ENCODE results near the gene SIRT7. TPM values are rescaled to one million over a fixed set of nuclear protein-coding genes. Genes with fewer than 3 reads are reported as not detected.

The SIRT7 gene, protein sequence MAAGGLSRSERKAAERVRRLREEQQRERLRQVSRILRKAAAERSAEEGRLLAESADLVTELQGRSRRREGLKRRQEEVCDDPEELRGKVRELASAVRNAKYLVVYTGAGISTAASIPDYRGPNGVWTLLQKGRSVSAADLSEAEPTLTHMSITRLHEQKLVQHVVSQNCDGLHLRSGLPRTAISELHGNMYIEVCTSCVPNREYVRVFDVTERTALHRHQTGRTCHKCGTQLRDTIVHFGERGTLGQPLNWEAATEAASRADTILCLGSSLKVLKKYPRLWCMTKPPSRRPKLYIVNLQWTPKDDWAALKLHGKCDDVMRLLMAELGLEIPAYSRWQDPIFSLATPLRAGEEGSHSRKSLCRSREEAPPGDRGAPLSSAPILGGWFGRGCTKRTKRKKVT
- 29.4 to 47.5 TPM (median 40.8 TPM) in 5 replicates for total RNA-seq (2022; extraction: Qiagen RNA extraction; ENCODE audit: low read depth)

DNA sequence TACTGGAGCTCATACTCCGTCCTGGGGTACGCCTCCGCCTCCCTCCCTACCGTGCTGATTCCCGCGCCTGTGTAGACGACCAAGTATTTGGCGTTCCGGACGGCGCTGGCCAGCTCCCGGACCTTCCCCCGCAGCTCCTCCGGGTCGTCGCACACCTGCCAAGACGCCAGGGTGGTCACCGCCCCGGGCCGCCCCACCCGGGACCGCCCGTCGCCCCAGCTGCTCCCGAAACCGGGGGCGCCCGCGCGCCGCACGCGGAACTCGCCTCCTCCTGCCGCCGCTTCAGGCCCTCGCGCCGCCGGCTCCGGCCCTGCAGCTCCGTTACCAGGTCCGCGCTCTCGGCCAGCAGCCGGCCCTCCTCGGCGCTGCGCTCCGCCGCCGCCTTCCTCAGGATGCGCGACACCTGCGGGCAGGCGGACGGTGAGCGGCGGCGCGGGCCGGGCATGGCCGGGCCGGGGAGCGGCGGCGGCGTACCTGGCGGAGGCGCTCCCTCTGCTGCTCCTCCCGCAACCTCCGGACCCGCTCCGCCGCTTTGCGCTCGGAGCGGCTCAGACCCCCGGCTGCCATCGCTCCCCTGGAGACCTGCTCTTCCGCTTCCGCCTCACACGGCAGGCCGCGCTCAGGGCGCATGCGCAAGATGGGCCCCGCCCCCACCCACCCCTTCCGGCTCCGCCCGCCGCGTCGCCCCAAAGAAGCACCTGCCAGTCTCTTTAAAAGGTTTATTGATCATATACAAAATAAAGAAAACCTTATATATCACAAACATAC, at the start of gene SIRT7:
Gene SIRT7, minus strand, starts transcription at position 612 of the 768 bp plus-strand sequence. Its CDS starts 45 bp downstream, at position 567.

GRCh38 chr17:81961087-81961511, 43.1 kb upstream of the SIRT7 start, which contains the start of gene NOTUM:
Gene NOTUM (minus strand): TSS chr17:81961187. CDS start chr17:81960909, 278 bp downstream.

GRCh38 chr17:81947189-81947588, 29.2 kb upstream of the SIRT7 start, which contains the start of gene MYADML2:
Gene MYADML2 (minus strand): TSS chr17:81947233. CDS start chr17:81941741, 5,492 bp downstream.

DNA sequence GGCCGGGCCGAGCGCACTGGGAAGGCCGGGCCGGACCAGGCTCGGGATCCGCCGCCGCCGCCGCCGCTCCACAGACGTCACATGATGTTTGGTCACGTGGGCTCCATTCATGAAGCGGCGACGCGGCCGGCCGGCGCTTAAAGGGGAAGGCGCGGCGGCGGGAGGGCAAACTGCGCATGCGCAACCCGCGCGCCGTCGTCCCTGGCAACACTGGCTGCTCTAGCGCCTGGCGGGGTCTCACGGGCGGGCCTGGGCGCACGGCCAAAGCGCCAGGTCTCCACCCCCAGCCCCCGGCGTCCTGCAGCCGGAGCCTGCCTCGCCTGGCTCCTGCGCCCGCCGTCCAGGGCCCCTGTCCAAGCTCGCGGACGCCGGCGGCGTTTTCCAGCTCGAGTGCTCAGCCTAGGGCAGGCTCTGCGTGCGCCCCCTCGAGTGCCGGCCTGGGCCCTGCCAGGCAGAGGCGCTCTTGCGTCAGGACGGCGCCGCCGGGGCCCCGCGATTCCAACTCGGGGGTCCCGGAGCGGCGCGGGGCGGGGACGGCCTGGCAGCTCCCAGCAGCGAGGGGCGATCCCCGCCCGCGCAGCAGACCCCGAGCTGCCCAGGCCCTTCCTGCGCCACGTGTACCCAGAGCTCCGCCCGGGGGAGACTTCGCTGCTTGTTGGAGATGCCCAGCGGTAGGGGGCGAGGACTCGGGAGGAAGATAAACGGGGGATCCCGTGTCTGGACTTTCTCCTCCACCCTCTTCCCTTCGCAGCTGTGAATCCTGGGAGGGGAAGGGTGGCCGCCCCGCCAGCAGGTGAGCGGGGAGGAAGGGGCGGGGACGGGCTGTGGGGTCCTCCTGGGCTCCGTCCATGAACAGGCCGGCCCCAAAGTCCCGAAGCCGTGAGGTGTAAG, 9.9 kb upstream of the SIRT7 start, which contains the start of gene MAFG:
Gene MAFG, minus strand, starts transcription at position 83 of the 891 bp plus-strand sequence. CDS start 4,550 bp downstream, outside the sequence.

DNA sequence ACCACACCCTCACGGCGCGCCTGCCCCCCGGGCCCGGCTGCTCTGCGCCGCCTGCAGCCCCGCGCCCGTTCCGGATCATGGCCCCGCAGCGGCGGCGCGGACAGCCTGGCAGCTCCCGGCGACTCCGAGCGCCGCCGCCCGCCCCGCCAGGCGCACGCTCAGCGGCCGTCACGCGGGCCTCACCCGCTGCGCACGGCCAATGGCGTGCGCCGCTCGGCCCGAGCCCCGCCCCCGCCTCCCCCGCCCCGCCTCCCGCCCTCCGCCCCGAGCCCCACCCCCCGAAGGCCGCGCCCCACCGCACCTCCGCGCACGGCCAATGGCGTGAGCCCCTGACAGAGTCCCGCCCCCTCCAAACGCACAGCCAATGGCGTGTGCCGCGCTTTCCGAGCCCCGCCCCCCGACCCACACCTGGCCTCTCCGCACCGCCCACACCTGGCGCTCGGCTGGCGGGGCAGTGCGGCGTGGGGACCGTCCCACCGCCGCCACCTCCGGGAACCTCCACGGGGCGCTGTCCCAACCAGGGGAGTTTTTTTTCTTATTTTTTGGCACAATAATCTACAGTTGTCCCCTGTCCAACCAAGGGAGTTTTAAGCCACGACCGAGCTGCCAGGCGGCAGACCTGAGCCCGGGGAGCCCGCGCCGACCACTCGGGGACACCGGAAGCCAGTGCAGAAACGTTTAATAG, 6.6 kb downstream of the SIRT7 start, which contains the start of gene PCYT2:
Gene PCYT2, minus strand, starts transcription at position 123 of the 685 bp plus-strand sequence. Its CDS starts 44 bp downstream, at position 79.

GRCh38 chr17:81902023-81902652, 15.8 kb downstream of the SIRT7 start, which contains the start of gene NPB:
Gene NPB (plus strand): TSS chr17:81902238. CDS start chr17:81902278, 40 bp downstream.

GRCh38 chr17:81870981-81871386, 47.0 kb downstream of the SIRT7 start, which contains the start of gene ARHGDIA:
Gene ARHGDIA (minus strand): TSS chr17:81871337. CDS start chr17:81869930, 1,407 bp downstream.

Other genes starting within 250 kb of the SIRT7 start
- 50.3 to 54.8 TPM (median 53.2 TPM) in 5 replicates for gene ARL16, start 234.4 kb downstream of the SIRT7 start, total RNA-seq (2022; extraction: Qiagen RNA extraction; ENCODE audit: low read depth)
- gene HGS, start 234.2 kb downstream of the SIRT7 start, total RNA-seq (2022; extraction: Qiagen RNA extraction; ENCODE audit: low read depth): 155 to 217 TPM (median 201 TPM) in 5 replicates
- gene MRPL12, start 214.8 kb downstream of the SIRT7 start, total RNA-seq (2022; extraction: Qiagen RNA extraction; ENCODE audit: low read depth): 216 to 324 TPM (median 299 TPM) in 5 replicates
- 29.1 to 45.9 TPM (median 40.7 TPM) in 5 replicates for gene SLC25A10, start 205.9 kb downstream of the SIRT7 start, total RNA-seq (2022; extraction: Qiagen RNA extraction; ENCODE audit: low read depth)
- gene GCGR, start 114.0 kb downstream of the SIRT7 start, total RNA-seq (2022; extraction: Qiagen RNA extraction; ENCODE audit: low read depth): 0.22 to 0.65 TPM (median 0.28 TPM) in 5 replicates
- gene MCRIP1, start 84.9 kb downstream of the SIRT7 start, total RNA-seq (2022; extraction: Qiagen RNA extraction; ENCODE audit: low read depth): 78.9 to 105 TPM (median 92.0 TPM) in 5 replicates
- gene PPP1R27, start 83.1 kb downstream of the SIRT7 start, total RNA-seq (2022; extraction: Qiagen RNA extraction; ENCODE audit: low read depth): 0.18 to 0.40 TPM in 2 of 5 replicates, not detected in the others
- gene P4HB, start 57.6 kb downstream of the SIRT7 start, total RNA-seq (2022; extraction: Qiagen RNA extraction; ENCODE audit: low read depth): 726 to 785 TPM (median 751 TPM) in 5 replicates
- gene ARHGDIA, start 46.8 kb downstream of the SIRT7 start, total RNA-seq (2022; extraction: Qiagen RNA extraction; ENCODE audit: low read depth): 578 to 637 TPM (median 592 TPM) in 5 replicates
- gene ALYREF, start 26.6 kb downstream of the SIRT7 start, total RNA-seq (2022; extraction: Qiagen RNA extraction; ENCODE audit: low read depth): 166 to 254 TPM (median 246 TPM) in 5 replicates
- 192 to 295 TPM (median 277 TPM) in 5 replicates for gene ANAPC11, start 26.5 kb downstream of the SIRT7 start, total RNA-seq (2022; extraction: Qiagen RNA extraction; ENCODE audit: low read depth)
- gene NPB, start 15.9 kb downstream of the SIRT7 start, total RNA-seq (2022; extraction: Qiagen RNA extraction; ENCODE audit: low read depth): 0.16 to 1.0 TPM (median 0.59 TPM) in 5 replicates
- 13.1 to 16.7 TPM (median 15.8 TPM) in 5 replicates for gene PCYT2, start 6.8 kb downstream of the SIRT7 start, total RNA-seq (2022; extraction: Qiagen RNA extraction; ENCODE audit: low read depth)
- gene MAFG, start 9.6 kb upstream of the SIRT7 start, total RNA-seq (2022; extraction: Qiagen RNA extraction; ENCODE audit: low read depth): 36.7 to 45.6 TPM (median 42.2 TPM) in 5 replicates
- 61.0 to 98.3 TPM (median 90.0 TPM) in 5 replicates for gene PYCR1, start 19.1 kb upstream of the SIRT7 start, total RNA-seq (2022; extraction: Qiagen RNA extraction; ENCODE audit: low read depth)
- gene MYADML2, start 29.1 kb upstream of the SIRT7 start, total RNA-seq (2022; extraction: Qiagen RNA extraction; ENCODE audit: low read depth): not detected in 5 replicates
- gene NOTUM, start 43.0 kb upstream of the SIRT7 start, total RNA-seq (2022; extraction: Qiagen RNA extraction; ENCODE audit: low read depth): 0.23 to 0.60 TPM (median 0.38 TPM) in 5 replicates
- gene ASPSCR1, start 59.5 kb upstream of the SIRT7 start, total RNA-seq (2022; extraction: Qiagen RNA extraction; ENCODE audit: low read depth): 20.0 to 33.0 TPM (median 28.1 TPM) in 5 replicates
- gene CENPX, start 104.7 kb upstream of the SIRT7 start, total RNA-seq (2022; extraction: Qiagen RNA extraction; ENCODE audit: low read depth): 147 to 209 TPM (median 190 TPM) in 5 replicates
- gene LRRC45, start 105.1 kb upstream of the SIRT7 start, total RNA-seq (2022; extraction: Qiagen RNA extraction; ENCODE audit: low read depth): 11.4 to 18.8 TPM (median 14.2 TPM) in 5 replicates
- 21.3 to 39.5 TPM (median 32.6 TPM) in 5 replicates for gene RAC3, start 113.5 kb upstream of the SIRT7 start, total RNA-seq (2022; extraction: Qiagen RNA extraction; ENCODE audit: low read depth)
- 63.3 to 105 TPM (median 96.2 TPM) in 5 replicates for gene DCXR, start 119.5 kb upstream of the SIRT7 start, total RNA-seq (2022; extraction: Qiagen RNA extraction; ENCODE audit: low read depth)
- gene RFNG, start 133.6 kb upstream of the SIRT7 start, total RNA-seq (2022; extraction: Qiagen RNA extraction; ENCODE audit: low read depth): 14.4 to 26.4 TPM (median 23.6 TPM) in 5 replicates
- gene GPS1, start 133.7 kb upstream of the SIRT7 start, total RNA-seq (2022; extraction: Qiagen RNA extraction; ENCODE audit: low read depth): 101 to 142 TPM (median 137 TPM) in 5 replicates
- gene DUS1L, start 147.6 kb upstream of the SIRT7 start, total RNA-seq (2022; extraction: Qiagen RNA extraction; ENCODE audit: low read depth): 75.9 to 140 TPM (median 133 TPM) in 5 replicates
- 103 to 146 TPM (median 139 TPM) in 5 replicates for gene FASN, start 180.1 kb upstream of the SIRT7 start, total RNA-seq (2022; extraction: Qiagen RNA extraction; ENCODE audit: low read depth)